ENCODE results near the gene TM4SF1.
"Not testable (repeated sequence)": the region's sequence is repeated elsewhere in the genome, so short reads cannot be mapped to it uniquely, and the experiment has no call there.

TM4SF1 gene

DNA sequence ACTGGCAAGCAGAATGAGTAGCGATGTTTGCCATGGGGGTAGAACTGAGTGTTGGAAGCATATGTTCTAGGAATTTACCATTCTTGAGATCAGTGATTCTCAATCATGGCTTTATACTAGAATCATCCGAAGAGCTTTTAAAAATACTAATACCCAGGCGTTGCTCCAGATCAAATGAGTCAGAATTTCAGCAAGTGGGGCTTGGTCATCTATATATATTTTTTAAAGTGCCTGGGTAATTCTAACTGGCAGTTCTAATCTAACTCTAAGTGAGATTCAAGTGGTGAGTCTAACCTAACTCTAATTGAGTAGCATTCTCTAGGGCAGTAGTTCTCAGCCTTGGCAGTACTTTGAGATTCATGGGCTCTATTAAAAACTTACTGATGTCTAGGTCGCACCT lies 20.8 kb downstream of the TM4SF1 start:
- no peaks in the 10 kb centered on the region for H3K9me3 ChIP-seq (ENCODE audit: control insufficient read depth, low read depth, low read length)
- H3K36me3 ChIP-seq (ENCODE audit: control insufficient read depth, low read depth, low read length), result no peaks in the 10 kb centered on the region
- no peak overlapping the region for H3K27ac ChIP-seq (ENCODE audit: low read length)
- no peaks in the 10 kb centered on the region for H3K27me3 ChIP-seq (ENCODE audit: control insufficient read depth, insufficient read depth, low read length)
- H3K9ac ChIP-seq (ENCODE audit: low read length), result no peak overlapping the region
- H3K4me1 ChIP-seq (ENCODE audit: control insufficient read depth, low read depth, low read length), result no peaks in the 10 kb centered on the region
- no peak overlapping the region for H3K4me3 ChIP-seq (ENCODE audit: low read length)

DNA sequence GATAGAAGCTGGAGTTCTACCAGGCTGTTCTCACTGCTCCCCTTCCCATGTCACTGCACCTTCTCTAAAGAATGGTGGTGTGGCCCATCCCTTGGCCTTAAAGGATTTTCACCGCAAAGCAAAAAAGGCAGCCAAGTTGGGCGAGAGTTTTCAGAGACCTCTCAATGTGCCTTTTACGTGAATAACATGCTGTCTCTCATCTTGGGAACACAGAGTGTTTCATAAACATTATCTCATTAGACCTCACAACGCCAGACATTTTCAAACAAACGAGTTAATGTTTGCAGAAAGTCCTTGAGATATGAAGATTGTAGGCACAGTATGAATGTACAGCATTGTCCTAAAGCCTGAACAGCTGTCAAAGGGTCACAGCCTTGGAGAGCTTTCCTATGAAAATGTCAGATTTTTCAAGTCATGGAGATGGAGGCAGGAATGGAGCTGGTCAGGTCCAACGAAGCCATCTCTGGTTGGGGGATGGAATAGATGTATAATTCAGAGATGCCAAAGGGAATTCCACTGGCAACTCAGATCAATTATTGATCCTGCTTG lies 21.3 kb downstream of the TM4SF1 start:
- Histone ChIP-seq H3K36me3 (ENCODE audit: control insufficient read depth, low read depth, low read length) (no peaks in the 10 kb centered on the region), H3K4me3 (ENCODE audit: low read length) (no peak overlapping the region), H3K27ac (ENCODE audit: low read length) (no peak overlapping the region), H3K27me3 (ENCODE audit: control insufficient read depth, insufficient read depth, low read length) (no peaks in the 10 kb centered on the region), H3K9me3 (ENCODE audit: control insufficient read depth, low read depth, low read length) (no peaks in the 10 kb centered on the region), H3K4me1 (ENCODE audit: control insufficient read depth, low read depth, low read length) (no peaks in the 10 kb centered on the region), H3K9ac (ENCODE audit: low read length) (no peak overlapping the region)

DNA sequence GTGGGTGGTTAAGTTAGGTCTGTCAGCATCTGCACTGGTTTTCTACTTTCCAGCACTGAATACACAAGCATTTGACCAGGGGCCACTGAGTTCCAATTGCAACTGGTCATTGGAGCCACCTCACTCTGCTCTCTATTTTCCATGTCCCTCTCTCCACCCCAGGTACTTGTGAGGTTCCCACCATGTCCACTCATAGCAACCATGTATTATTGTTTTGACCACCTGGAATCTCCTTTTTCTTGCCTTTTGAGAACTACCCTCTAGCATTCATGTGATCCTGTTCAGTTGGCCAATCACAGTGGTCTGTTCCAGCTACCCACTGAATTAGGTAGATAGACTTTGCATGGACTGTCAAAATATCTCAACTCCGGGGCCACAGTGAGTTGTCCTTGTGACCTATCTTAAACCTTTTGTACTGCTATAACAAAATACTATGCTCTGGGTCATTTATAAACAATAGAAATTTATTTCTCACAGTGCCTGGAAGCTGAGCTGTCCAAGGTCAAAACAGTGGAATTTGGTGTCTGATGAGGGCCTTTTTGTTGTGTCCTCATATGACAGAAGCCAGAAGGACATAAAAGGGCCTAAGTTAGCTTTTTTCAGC lies 23.8 kb downstream of the TM4SF1 start:
- Histone ChIP-seq H3K9ac (ENCODE audit: low read length) (no peak overlapping the region), H3K27ac (ENCODE audit: low read length) (no peak overlapping the region), H3K4me3 (ENCODE audit: low read length) (no peak overlapping the region), H3K9me3 (ENCODE audit: control insufficient read depth, low read depth, low read length) (no peaks in the 10 kb centered on the region), H3K27me3 (ENCODE audit: control insufficient read depth, insufficient read depth, low read length) (no peaks in the 10 kb centered on the region), H3K4me1 (ENCODE audit: control insufficient read depth, low read depth, low read length) (no peaks in the 10 kb centered on the region), H3K36me3 (ENCODE audit: control insufficient read depth, low read depth, low read length) (no peaks in the 10 kb centered on the region)

DNA sequence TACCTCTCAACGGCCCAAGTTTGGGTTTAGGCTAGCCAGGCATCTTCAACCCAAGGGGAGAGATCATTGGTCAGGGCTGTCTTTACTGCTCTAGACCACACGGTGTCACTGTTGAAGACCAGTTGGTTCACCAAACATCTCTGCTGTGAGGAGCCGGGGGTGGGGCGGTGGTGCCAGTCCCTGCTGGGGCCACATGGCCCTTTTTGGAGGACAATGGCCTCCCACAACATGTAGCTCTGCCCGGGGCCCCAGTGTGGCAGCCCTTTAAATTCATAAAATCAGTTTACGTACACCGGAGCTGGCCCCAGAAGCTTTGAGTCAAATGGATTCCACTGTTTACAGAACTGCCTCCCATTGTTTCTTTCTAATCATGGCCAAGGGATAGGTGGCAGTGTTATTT lies 24.9 kb downstream of the TM4SF1 start:
- Histone ChIP-seq H3K27ac (ENCODE audit: low read length) (no peak overlapping the region), H3K4me3 (ENCODE audit: low read length) (no peak overlapping the region), H3K36me3 (ENCODE audit: control insufficient read depth, low read depth, low read length) (no peaks in the 10 kb centered on the region), H3K9me3 (ENCODE audit: control insufficient read depth, low read depth, low read length) (no peaks in the 10 kb centered on the region), H3K27me3 (ENCODE audit: control insufficient read depth, insufficient read depth, low read length) (no peaks in the 10 kb centered on the region), H3K9ac (ENCODE audit: low read length) (no peak overlapping the region), H3K4me1 (ENCODE audit: control insufficient read depth, low read depth, low read length) (no peaks in the 10 kb centered on the region)

DNA sequence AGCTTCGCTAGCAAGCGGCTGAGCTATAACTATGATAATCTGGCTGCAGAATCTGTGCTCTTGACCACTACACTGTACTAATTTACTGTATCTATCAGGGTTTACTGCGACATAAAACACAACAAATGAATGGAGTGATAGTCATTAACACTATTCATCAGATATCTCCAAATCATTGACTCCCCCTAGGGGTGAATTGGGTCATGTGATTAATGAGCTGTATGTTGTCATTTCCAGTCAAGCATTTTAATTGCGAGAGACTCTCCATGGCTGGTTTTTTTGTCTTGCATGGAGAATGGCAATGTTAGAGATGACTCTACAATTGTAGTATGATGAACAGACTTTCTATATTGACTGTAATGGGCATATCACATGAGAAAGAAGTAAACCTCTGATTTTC lies 33.5 kb downstream of the TM4SF1 start:
- no peaks in the 10 kb centered on the region for H3K9me3 ChIP-seq (ENCODE audit: control insufficient read depth, low read depth, low read length)
- H3K36me3 ChIP-seq (ENCODE audit: control insufficient read depth, low read depth, low read length), result no peaks in the 10 kb centered on the region
- no peak overlapping the region for H3K27ac ChIP-seq (ENCODE audit: low read length)
- H3K4me1 ChIP-seq (ENCODE audit: control insufficient read depth, low read depth, low read length), result peaks cover 12% of the 10 kb centered on the region
- no peaks in the 10 kb centered on the region for H3K27me3 ChIP-seq (ENCODE audit: control insufficient read depth, insufficient read depth, low read length)
- no peak overlapping the region for H3K9ac ChIP-seq (ENCODE audit: low read length)
- H3K4me3 ChIP-seq (ENCODE audit: low read length), result no peak overlapping the region

- Histone ChIP-seq H3K36me3 (ENCODE audit: control insufficient read depth, low read depth, low read length) (no peaks in the 10 kb centered on the region), H3K27me3 (ENCODE audit: control insufficient read depth, insufficient read depth, low read length) (no peaks in the 10 kb centered on the region), H3K4me3 (ENCODE audit: low read length) (no peak overlapping the region), H3K27ac (ENCODE audit: low read length) (no peak overlapping the region), H3K4me1 (ENCODE audit: control insufficient read depth, low read depth, low read length) (peaks cover 12% of the 10 kb centered on the region), H3K9me3 (ENCODE audit: control insufficient read depth, low read depth, low read length) (no peaks in the 10 kb centered on the region), H3K9ac (ENCODE audit: low read length) (no peak overlapping the region)
Observed at GRCh38 chr3:149342413-149343380, 34.8 kb downstream of the TM4SF1 start.

GRCh38 chr3:149340310-149340933 lies 37.0 kb downstream of the TM4SF1 start:
- no peaks in the 10 kb centered on the region for H3K27me3 ChIP-seq (ENCODE audit: control insufficient read depth, insufficient read depth, low read length)
- no peaks in the 10 kb centered on the region for H3K36me3 ChIP-seq (ENCODE audit: control insufficient read depth, low read depth, low read length)
- H3K4me1 ChIP-seq (ENCODE audit: control insufficient read depth, low read depth, low read length), result peaks cover 12% of the 10 kb centered on the region
- H3K4me3 ChIP-seq (ENCODE audit: low read length), result no peak overlapping the region
- H3K9me3 ChIP-seq (ENCODE audit: control insufficient read depth, low read depth, low read length), result no peaks in the 10 kb centered on the region
- H3K27ac ChIP-seq (ENCODE audit: low read length), result peak overlapping the region; percentile 21
- H3K9ac ChIP-seq (ENCODE audit: low read length), result no peak overlapping the region

DNA sequence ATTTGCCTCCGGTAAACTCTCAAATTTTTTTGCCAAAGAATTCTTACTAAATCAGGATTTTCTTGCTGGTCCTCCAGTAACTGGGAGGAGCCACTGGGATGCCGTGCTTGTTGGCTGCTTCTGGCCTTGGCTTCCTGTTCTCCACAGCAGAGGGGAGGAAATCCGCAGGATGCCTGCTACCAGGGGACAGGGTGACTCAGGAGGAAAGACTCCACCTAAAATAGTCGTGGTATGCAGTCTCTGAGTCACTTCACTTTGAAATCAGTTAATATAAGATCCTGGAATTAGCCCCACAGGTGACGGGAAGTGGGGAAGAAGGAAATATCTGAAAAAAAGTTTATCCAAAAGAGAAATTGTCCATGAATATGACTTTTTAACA lies 37.5 kb downstream of the TM4SF1 start:
- H3K4me3 ChIP-seq (ENCODE audit: low read length), result no peak overlapping the region
- peaks cover 12% of the 10 kb centered on the region for H3K4me1 ChIP-seq (ENCODE audit: control insufficient read depth, low read depth, low read length)
- no peaks in the 10 kb centered on the region for H3K9me3 ChIP-seq (ENCODE audit: control insufficient read depth, low read depth, low read length)
- peak overlapping the region; percentile 21 for H3K27ac ChIP-seq (ENCODE audit: low read length)
- H3K9ac ChIP-seq (ENCODE audit: low read length), result no peak overlapping the region
- no peaks in the 10 kb centered on the region for H3K27me3 ChIP-seq (ENCODE audit: control insufficient read depth, insufficient read depth, low read length)
- H3K36me3 ChIP-seq (ENCODE audit: control insufficient read depth, low read depth, low read length), result no peaks in the 10 kb centered on the region

GRCh38 chr3:149337486-149337885 lies 40.0 kb downstream of the TM4SF1 start:
- not testable (repeated sequence) for H3K4me3 ChIP-seq (ENCODE audit: low read length); H3K9ac ChIP-seq (ENCODE audit: low read length); H3K27me3 ChIP-seq (ENCODE audit: control insufficient read depth, insufficient read depth, low read length); H3K27ac ChIP-seq (ENCODE audit: low read length); H3K36me3 ChIP-seq (ENCODE audit: control insufficient read depth, low read depth, low read length); H3K9me3 ChIP-seq (ENCODE audit: control insufficient read depth, low read depth, low read length)
- H3K4me1 ChIP-seq (ENCODE audit: control insufficient read depth, low read depth, low read length), result peaks cover 27% of the 10 kb centered on the region

DNA sequence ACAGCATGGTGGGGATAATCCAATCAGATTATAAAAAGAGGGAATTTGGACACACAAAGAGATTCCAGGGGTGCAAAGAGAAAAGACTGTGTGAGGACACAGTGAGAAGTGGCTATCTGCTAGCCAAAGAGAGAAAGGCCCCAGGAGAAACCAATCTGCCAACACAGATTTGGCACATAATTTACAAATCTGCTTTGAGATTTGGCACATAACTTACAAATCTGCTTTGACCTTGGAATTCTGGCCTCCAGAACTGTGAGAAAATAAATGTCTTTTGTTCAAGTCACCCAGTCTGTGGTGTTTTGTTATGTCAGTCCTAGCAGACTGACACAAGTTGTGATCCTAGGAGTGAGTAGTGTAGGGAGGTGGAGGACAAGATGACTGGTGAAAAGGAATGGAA lies 40.5 kb downstream of the TM4SF1 start:
- Histone ChIP-seq H3K27ac (ENCODE audit: low read length) (no peak overlapping the region), H3K27me3 (ENCODE audit: control insufficient read depth, insufficient read depth, low read length) (no peaks in the 10 kb centered on the region), H3K4me3 (ENCODE audit: low read length) (no peak overlapping the region), H3K9me3 (ENCODE audit: control insufficient read depth, low read depth, low read length) (no peaks in the 10 kb centered on the region), H3K4me1 (ENCODE audit: control insufficient read depth, low read depth, low read length) (peaks cover 27% of the 10 kb centered on the region), H3K9ac (ENCODE audit: low read length) (no peak overlapping the region), H3K36me3 (ENCODE audit: control insufficient read depth, low read depth, low read length) (no peaks in the 10 kb centered on the region)

- peaks cover 16% of the 10 kb centered on the region for H3K4me1 ChIP-seq (ENCODE audit: control insufficient read depth, low read depth, low read length)
- H3K27ac ChIP-seq (ENCODE audit: low read length), result no peak within 1 kb of the TSS
- no peaks in the 10 kb centered on the region for H3K27me3 ChIP-seq (ENCODE audit: control insufficient read depth, insufficient read depth, low read length)
- no peaks in the 10 kb centered on the region for H3K9me3 ChIP-seq (ENCODE audit: control insufficient read depth, low read depth, low read length)
- H3K9ac ChIP-seq (ENCODE audit: low read length), result peak within 1 kb of the TSS; percentile 19
- no peaks in the 10 kb centered on the region for H3K36me3 ChIP-seq (ENCODE audit: control insufficient read depth, low read depth, low read length)
- H3K4me3 ChIP-seq (ENCODE audit: low read length), result peak within 1 kb of the TSS; percentile 33
Observed at GRCh38 chr3:149333176-149333859, 44.1 kb downstream of the TM4SF1 start, which contains the start of gene TM4SF18. TSS of gene TM4SF18 (minus strand) at chr3:149333636. CDS start at chr3:149333382, 254 bp downstream.

All from iPS-18a (cell line).